ENCODE data around the gene LYG2.
"Not testable (repeated sequence)": the region's sequence is repeated elsewhere in the genome, so short reads cannot be mapped to it uniquely, and the experiment has no call there.

The LYG2 gene

DNA sequence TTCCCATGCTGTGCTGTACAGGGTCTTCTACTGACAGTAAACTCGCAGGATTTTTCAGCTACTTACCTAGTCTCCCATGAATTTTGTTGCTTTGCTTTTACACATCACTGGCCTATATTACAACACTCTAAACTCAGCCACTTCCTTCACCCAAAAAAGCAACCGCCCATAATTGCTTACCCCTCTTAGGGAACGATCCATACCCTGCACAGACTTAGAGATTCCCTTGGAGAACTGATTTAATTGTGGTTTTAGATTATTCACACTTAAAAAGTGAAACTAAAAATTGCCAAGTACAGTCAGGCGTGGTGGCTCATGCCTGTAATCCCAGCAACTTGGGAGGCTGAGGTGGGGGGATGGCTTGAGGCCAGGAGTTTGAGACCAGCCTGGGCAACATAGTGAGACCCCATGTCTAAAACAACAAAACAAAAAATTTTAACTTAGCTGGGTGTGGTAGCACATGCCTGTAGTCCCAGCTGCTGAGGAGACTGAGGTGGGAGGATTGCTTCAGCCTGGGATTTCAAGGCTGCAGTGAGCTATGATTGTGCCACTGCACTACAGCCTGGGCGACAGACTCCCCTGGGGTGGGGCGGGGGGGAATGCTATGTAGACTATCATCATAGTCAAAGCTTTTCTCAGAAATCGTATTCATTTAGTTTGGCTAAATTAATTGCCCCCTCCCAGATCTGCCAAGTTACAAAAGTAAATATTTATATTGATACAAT lies 55.2 kb downstream of the LYG2 start:
- TF ChIP-seq, protein P1, sequence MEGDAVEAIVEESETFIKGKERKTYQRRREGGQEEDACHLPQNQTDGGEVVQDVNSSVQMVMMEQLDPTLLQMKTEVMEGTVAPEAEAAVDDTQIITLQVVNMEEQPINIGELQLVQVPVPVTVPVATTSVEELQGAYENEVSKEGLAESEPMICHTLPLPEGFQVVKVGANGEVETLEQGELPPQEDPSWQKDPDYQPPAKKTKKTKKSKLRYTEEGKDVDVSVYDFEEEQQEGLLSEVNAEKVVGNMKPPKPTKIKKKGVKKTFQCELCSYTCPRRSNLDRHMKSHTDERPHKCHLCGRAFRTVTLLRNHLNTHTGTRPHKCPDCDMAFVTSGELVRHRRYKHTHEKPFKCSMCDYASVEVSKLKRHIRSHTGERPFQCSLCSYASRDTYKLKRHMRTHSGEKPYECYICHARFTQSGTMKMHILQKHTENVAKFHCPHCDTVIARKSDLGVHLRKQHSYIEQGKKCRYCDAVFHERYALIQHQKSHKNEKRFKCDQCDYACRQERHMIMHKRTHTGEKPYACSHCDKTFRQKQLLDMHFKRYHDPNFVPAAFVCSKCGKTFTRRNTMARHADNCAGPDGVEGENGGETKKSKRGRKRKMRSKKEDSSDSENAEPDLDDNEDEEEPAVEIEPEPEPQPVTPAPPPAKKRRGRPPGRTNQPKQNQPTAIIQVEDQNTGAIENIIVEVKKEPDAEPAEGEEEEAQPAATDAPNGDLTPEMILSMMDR (conservative IDR thresholded peaks at IDR 0.05; ENCODE audit: low read length), result no peak
- no peak for DNase-seq (ENCODE audit: low read depth)
- H3K4me3 ChIP-seq (ENCODE audit: low read length), result no peak overlapping the region

DNA sequence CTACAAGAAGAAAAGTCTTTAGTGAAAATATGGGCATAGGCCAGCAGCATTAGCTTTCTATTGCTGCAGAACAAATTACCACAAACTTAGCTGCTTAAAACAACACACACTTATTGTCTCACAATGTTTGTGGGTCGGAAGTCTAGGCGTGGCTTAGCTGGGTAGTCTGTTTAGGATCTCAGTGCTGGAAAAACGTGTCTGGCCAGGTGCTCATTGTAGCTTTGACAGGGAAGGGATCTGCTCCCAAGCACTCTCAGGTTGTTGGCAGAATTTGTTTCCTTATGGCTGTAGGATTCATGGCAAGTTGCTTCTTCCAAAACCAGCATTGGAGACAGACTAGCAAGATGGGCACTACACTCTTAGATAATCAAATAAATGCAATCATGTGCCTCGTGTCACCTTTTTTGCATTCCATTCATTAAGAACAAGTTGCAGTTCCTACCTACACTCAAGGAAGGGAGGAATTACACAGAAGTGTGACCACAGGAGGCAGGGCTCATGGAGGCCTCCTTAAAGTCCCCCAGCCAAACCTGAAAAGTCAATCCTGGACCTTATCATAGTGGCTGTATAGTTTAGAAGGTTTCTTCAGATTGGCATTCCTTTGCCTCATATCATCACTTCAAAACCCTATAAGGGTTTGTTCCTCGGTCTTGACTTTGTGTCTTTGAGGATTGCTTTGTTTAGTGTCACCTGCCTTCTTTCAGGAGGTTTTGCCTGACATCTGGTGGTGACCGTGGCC lies 57.2 kb downstream of the LYG2 start:
- TF ChIP-seq, protein P1 (conservative IDR thresholded peaks at IDR 0.05; ENCODE audit: low read length), result no peak
- no peak overlapping the region for H3K4me3 ChIP-seq (ENCODE audit: low read length)
- DNase-seq (ENCODE audit: low read depth), result no peak

DNA sequence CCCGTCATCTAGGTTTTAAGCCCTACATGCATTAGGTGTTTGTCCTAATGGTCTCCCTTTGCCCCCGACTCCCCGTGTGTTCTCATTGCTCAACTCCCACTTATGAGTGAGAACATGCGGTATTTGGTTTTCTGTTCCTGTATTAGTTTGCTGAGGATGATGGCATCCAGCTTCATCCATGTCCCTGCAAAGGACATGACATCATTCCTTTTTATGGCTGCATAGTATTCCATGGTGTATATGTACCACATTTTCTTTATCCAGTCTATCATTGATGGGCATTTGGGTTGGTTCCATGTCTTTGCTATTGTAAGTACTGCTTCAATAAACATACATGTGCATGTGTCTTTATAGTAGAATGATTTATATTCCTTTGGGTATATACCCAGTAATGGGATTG lies 63.1 kb downstream of the LYG2 start:
- not testable (repeated sequence) for H3K4me3 ChIP-seq (ENCODE audit: low read length); DNase-seq (ENCODE audit: low read depth)

All from AG10803 (cell line).